Breast epithelium (tissue), 4 donors: ENCODE results near the gene TINAGL1. TPM values are rescaled to one million over a fixed set of nuclear protein-coding genes. Genes with fewer than 3 reads are reported as not detected.
A peak's percentile ranks its signal among the peaks of the same experiment; 100 is the strongest.
"Not testable (repeated sequence)": the region's sequence is repeated elsewhere in the genome, so short reads cannot be mapped to it uniquely, and the experiment has no call there.

Experiments
- DNase-seq, 2 donors: peaks; one replicate each; pipeline ENCODE4 v3.0.0-alpha.2; 2019; ENCODE audit warnings: low spot score in 2 of 2
- H3K27ac ChIP-seq, 2 donors: fragments of 200-600 bp; sonication (generic) in 1 of 2; one replicate each; pipeline ENCODE4 v1.5.1; 2016 to 2019; ENCODE audit warnings: mild to moderate bottlenecking in 1 of 2
- H3K27me3 ChIP-seq, 2 donors: fragments of 200-600 bp; sonication (generic) in 1 of 2; one replicate each; pipeline versions ENCODE4 v1.5.1 to v1.6.0; 2017 to 2019; ENCODE audit warnings: control low read depth in 1 of 2, mild to moderate bottlenecking in 1 of 2
- H3K36me3 ChIP-seq: fragments of 200-600 bp; one replicate; pipeline ENCODE4 v1.5.1; 2019
- H3K4me1 ChIP-seq, 2 donors: fragments of 200-600 bp; sonication (generic); one replicate each; pipeline ENCODE4 v1.5.1; 2016 to 2019; ENCODE audit warnings: control low read depth in 1 of 2
- H3K4me3 ChIP-seq, 3 donors: fragments of 200-600 bp; sonication (generic); 1 replicate in 2 of 3; 2 replicates in 1 of 3; pipeline ENCODE4 v1.5.1; 2016 to 2019; ENCODE audit warnings: mild to moderate bottlenecking in 3 of 3, moderate library complexity in 2 of 3
- H3K9me3 ChIP-seq, 2 donors: fragments of 200-600 bp; sonication (generic) in 1 of 2; one replicate each; pipeline ENCODE4 v1.5.1; 2016 to 2019; ENCODE audit warnings: control low read depth in 1 of 2
- CTCF ChIP-seq, 3 donors: fragments of 450-650 bp; IDR thresholded peaks; one replicate each; pipeline ENCODE4 v1.5.1; 2016 to 2017; ENCODE audit warnings: antibody characterized with exemption in 3 of 3, mild to moderate bottlenecking in 3 of 3, moderate library complexity in 3 of 3
- POLR2A ChIP-seq: fragments of 450-650 bp; IDR thresholded peaks from one replicate; pipeline ENCODE4 v1.6.1; 2016; ENCODE audit warnings: antibody characterized with exemption, mild to moderate bottlenecking, moderate library complexity
- POLR2AphosphoS5 ChIP-seq, 3 donors: sonication (generic); formaldehyde crosslinking; IDR thresholded peaks; one replicate each; pipeline ENCODE4 v1.6.1; 2017; ENCODE audit warnings: antibody characterized with exemption in 3 of 3
- intact Hi-C: fragments of 100-400 bp; cut with DNase I; formaldehyde crosslinking; loops from one replicate; pipeline ENCODE4 v1.15.1; 2023; ENCODE audit warnings: low total_unique reads
- total RNA-seq, 3 donors: library from RNA; depleted of rRNA; stranded (reverse); fragments of >200 nt; gene quantifications; one replicate each; pipeline ENCODE4 v1.1.0, GENCODE V29; 2016

The TINAGL1 gene
- total RNA-seq, 3 donors from 2014 or later: 85.9 to 187 (median 144) TPM

- TF ChIP-seq CTCF (IDR thresholded peaks at IDR 0.05): no peak
- no peak for TF ChIP-seq POLR2A
- TF ChIP-seq POLR2AphosphoS5 (IDR thresholded peaks at IDR 0.05): no peak
- no peak overlapping the region for H3K4me3 ChIP-seq
- H3K27ac ChIP-seq: peak overlapping the region; percentile 33 to 85
- H3K4me1 ChIP-seq: peaks cover 6 to 13% of the 10 kb centered on the region in 2 donors
- no peak for DNase-seq
- no peaks in the 10 kb centered on the region for H3K36me3 ChIP-seq
- H3K9me3 ChIP-seq: no peaks in the 10 kb centered on the region
- intact Hi-C loops: no loop called here
- no peaks in the 10 kb centered on the region for H3K27me3 ChIP-seq
These were observed 9.5 kb downstream of the TINAGL1 start for GRCh38 chr1:31585736-31586365.

- TF ChIP-seq POLR2A (no peak), POLR2AphosphoS5 (IDR thresholded peaks at IDR 0.05) (no peak), CTCF (IDR thresholded peaks at IDR 0.05) (no peak)
- Histone ChIP-seq H3K27ac (peak overlapping the region; percentile 33 to 85), H3K9me3 (no peaks in the 10 kb centered on the region), H3K27me3 (no peaks in the 10 kb centered on the region), H3K36me3 (no peaks in the 10 kb centered on the region), H3K4me1 (peaks cover 6 to 13% of the 10 kb centered on the region in 2 donors), H3K4me3 (no peak overlapping the region)
- intact Hi-C loops: no loop called here
- no peak for DNase-seq
These were observed 10.3 kb downstream of the TINAGL1 start for GRCh38 chr1:31586376-31587327.

GRCh38 chr1:31587328-31587699 lies 11.0 kb downstream of the TINAGL1 start:
- Histone ChIP-seq H3K27ac (peak overlapping the region; percentile 90 to 92), H3K4me1 (peaks cover 6 to 13% of the 10 kb centered on the region in 2 donors)
- H3K36me3 ChIP-seq, intact Hi-C loops, H3K27me3 ChIP-seq, H3K4me3 ChIP-seq, DNase-seq, H3K9me3 ChIP-seq: not testable (repeated sequence)

- no peaks in the 10 kb centered on the region for H3K9me3 ChIP-seq
- intact Hi-C loops: no loop called here
- peak overlapping the region in 1 of 3 donors; percentile 76 for H3K4me3 ChIP-seq
- peaks cover 6 to 13% of the 10 kb centered on the region in 2 donors for H3K4me1 ChIP-seq
- no peaks in the 10 kb centered on the region for H3K27me3 ChIP-seq
- TF ChIP-seq POLR2AphosphoS5 (IDR thresholded peaks at IDR 0.05): no peak
- peak; percentile 25 to 40 (median 37) for TF ChIP-seq CTCF (IDR thresholded peaks at IDR 0.05)
- no peaks in the 10 kb centered on the region for H3K36me3 ChIP-seq
- H3K27ac ChIP-seq: peak overlapping the region; percentile 90 to 92
- no peak for DNase-seq
These were observed 11.6 kb downstream of the TINAGL1 start for GRCh38 chr1:31587720-31588423.

GRCh38 chr1:31588751-31589515 lies 12.6 kb downstream of the TINAGL1 start:
- H3K4me3 ChIP-seq: peak overlapping the region; percentile 43 to 76 (median 49)
- no peaks in the 10 kb centered on the region for H3K27me3 ChIP-seq
- intact Hi-C loops: no loop called here
- H3K9me3 ChIP-seq: no peaks in the 10 kb centered on the region
- H3K27ac ChIP-seq: peak overlapping the region; percentile 90 to 92
- no peaks in the 10 kb centered on the region for H3K36me3 ChIP-seq
- H3K4me1 ChIP-seq: peaks cover 6 to 13% of the 10 kb centered on the region in 2 donors
- TF ChIP-seq CTCF (IDR thresholded peaks at IDR 0.05) (no peak), POLR2A (no peak), POLR2AphosphoS5 (IDR thresholded peaks at IDR 0.05) (no peak)
- peak in 1 of 2 donors; percentile 16 for DNase-seq
